ENCODE measurements around the gene OR51A7. TPM values are rescaled to one million over a fixed set of nuclear protein-coding genes. Genes with fewer than 3 reads are reported as not detected.
"Not testable (repeated sequence)": the region's sequence is repeated elsewhere in the genome, so short reads cannot be mapped to it uniquely, and the experiment has no call there.

OR51A7 gene
- not detected in 2 replicates for total RNA-seq

DNA sequence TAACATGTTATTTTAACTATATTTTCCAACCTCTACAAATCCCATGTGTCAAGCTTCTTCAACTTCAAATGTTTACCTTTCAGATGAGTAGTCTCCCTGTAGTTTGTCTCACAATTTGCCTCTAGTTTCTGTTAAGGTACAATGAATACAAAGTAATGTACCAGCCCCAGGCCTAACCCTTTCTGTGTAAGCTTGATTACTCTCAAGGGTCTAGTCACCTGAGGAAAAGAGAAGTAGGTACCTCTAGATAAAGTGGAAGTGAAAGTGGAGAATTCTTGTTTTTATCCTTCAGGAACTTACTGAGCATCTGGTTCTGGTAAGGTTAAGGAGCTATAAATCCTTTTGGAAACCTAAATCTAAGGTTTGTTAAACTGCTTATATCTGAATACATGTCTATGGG, at the start of gene OR51A7:
Gene OR51A7, plus strand, starts transcription at position 300 of the 400 bp plus-strand sequence. CDS start 3,587 bp downstream, outside the sequence.
- intact Hi-C loops (cut with micrococcal nuclease) = no loop called here

DNA sequence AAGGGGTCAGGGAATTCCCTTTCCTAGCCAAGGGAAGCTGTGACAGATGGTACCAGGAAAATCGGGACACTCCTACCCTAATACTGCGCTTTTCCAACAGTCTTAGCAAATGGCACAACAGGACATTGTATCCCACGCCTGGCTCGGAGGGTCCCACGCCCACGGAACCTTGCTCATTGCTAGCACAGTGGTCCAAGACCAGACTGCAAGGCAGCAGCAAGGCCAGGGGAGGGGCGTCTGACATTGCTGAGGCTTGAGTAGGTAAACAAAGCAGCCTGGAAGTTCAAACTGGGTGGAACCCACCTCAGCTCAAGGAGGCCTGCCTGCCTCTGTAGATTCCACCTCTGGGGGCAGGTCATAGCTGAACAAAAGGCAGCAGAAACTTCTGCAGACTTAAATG, 49.3 kb upstream of the OR51A7 start:
- intact Hi-C loops (cut with micrococcal nuclease) = not testable (repeated sequence)

- intact Hi-C loops (cut with micrococcal nuclease) = no loop called here
Observed at GRCh38 chr11:4862447-4863236, 40.9 kb upstream of the OR51A7 start.

DNA sequence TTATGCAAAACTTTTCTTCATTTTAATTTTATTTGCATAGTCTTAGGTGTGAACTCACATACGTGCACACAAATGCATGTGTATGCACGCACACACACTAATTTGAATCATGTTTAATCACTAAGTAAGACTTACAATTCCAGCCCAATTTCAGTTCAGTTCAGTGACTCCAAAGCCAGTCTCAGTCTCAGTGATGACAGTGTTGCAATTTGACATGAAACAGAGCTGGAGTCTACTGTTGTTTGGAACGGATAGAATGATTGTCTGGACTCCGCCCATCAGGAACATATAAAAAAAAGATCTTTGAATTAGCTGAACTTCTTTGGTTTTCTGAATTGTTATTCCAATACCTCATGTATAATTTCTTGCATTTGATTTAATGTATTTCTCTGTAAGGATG, 39.7 kb upstream of the OR51A7 start:
- intact Hi-C loops (cut with micrococcal nuclease) = no loop called here

- intact Hi-C loops (cut with micrococcal nuclease) = no loop called here
Observed at GRCh38 chr11:4865855-4866254, 37.7 kb upstream of the OR51A7 start.

- intact Hi-C loops (cut with micrococcal nuclease) = no loop called here
Observed at GRCh38 chr11:4881188-4881587, 22.4 kb upstream of the OR51A7 start.

- intact Hi-C loops (cut with micrococcal nuclease) = no loop called here
Observed at GRCh38 chr11:4881860-4882500, 21.6 kb upstream of the OR51A7 start, which contains the start of gene OR51T1. OR51T1 (plus strand) TSS chr11:4881900; CDS start chr11:4881900, 0 bp downstream.

DNA sequence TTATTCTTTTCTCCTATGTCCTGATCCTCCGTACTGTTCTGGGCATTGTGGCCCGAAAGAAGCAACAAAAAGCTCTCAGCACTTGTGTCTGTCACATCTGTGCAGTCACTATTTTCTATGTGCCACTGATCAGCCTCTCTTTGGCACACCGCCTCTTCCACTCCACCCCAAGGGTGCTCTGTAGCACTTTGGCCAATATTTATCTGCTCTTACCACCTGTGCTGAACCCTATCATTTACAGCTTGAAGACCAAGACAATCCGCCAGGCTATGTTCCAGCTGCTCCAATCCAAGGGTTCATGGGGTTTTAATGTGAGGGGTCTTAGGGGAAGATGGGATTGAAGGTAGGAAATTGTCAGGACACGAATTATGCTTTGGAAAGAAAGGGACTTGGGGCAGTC, 21.0 kb upstream of the OR51A7 start:
- intact Hi-C loops (cut with micrococcal nuclease) = no loop called here

DNA sequence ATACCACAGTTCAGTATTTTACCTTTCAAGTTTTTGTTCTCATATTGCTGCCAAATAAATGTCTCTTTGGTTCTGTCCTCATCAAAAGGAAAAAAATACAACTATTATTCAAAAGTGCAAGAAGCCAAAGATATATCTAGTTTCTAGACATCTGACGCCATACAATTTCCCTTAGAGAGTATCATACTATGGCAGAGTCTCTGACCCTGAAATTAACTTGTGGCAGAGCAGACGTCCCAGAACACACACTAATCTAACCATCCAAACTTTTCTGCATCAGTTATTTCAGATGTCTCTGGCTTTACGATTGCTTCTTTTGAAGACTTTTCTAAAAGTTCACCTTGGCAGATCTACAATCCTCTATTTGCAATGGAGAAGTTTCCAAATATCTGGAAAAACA, 19.2 kb upstream of the OR51A7 start:
- intact Hi-C loops (cut with micrococcal nuclease) = no loop called here

DNA sequence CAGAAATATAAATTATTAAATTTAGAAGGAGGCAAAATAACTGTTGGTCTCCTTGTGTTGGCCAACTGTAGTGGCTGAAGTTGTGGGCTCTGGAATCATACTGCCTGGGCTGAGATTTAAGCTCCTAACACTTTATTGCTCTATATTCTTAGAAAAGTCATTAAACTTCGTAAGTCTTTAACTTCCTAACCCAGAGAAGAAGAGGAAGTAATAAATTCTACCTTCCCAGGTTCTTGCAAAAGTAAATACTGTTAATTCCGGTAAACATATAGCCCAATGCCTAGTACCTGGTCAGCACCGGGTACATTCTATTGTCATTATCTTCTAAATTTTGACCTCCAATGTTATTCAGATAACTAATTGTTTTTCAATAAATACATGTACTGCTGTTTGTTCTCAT, 17.4 kb upstream of the OR51A7 start:
- intact Hi-C loops (cut with micrococcal nuclease) = no loop called here

DNA sequence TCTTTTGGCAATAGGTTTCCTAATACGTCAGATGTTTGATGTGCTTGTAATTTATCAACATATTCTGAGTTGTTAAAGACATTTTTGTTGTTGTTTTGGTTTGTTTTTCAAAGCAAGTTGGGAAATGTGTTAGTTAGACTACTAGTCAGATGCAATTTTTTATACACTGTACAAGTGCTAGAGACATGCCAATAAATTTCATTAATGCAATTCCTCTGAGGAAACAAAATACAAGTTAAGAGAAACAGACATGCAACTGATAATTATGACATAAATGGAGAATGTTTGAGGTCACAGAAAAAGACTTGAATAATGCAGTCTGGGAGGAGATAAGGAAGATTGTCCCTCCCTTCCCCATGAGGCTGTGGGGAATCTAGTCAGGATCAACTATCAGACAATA, 16.0 kb upstream of the OR51A7 start:
- intact Hi-C loops (cut with micrococcal nuclease) = no loop called here

- intact Hi-C loops (cut with micrococcal nuclease) = no loop called here
Observed at GRCh38 chr11:4890279-4890678, 13.3 kb upstream of the OR51A7 start.

GRCh38 chr11:4891996-4892640, 11.5 kb upstream of the OR51A7 start:
- intact Hi-C loops (cut with micrococcal nuclease) = no loop called here

GRCh38 chr11:4916581-4916980, 13.0 kb downstream of the OR51A7 start:
- intact Hi-C loops (cut with micrococcal nuclease) = no loop called here

GRCh38 chr11:4919250-4919649, 15.7 kb downstream of the OR51A7 start, which contains the start of gene OR51G2:
OR51G2 (minus strand) TSS chr11:4919350; CDS start chr11:4915663, 3,687 bp downstream.
- intact Hi-C loops (cut with micrococcal nuclease) = no loop called here

- intact Hi-C loops (cut with micrococcal nuclease) = no loop called here
Observed at GRCh38 chr11:4921796-4922195, 18.2 kb downstream of the OR51A7 start.

DNA sequence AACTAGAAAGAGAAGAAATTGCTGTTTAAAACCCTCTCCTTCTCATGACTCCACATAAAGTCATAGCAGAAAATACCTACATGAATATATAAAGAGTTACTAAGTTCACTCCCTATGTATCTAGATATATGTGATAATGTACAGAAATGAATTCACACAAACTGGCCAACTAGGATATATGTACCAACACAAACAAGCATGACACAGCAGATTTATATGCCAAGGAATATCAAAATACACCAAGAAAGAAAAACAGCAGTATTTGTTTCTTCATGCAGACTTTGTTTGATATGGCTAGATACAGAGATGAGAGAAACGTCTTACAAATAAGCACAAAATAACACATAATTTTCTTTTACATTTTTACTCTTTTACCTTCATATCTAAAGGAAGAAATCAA, 18.7 kb downstream of the OR51A7 start:
- intact Hi-C loops (cut with micrococcal nuclease) = no loop called here

GRCh38 chr11:4924239-4924638, 20.7 kb downstream of the OR51A7 start, which contains the start of gene OR51G1:
OR51G1 (minus strand) TSS chr11:4924339; CDS start chr11:4924339, 0 bp downstream.
- intact Hi-C loops (cut with micrococcal nuclease) = no loop called here

- intact Hi-C loops (cut with micrococcal nuclease) = no loop called here
Observed at GRCh38 chr11:4926608-4927007, 23.0 kb downstream of the OR51A7 start.

DNA sequence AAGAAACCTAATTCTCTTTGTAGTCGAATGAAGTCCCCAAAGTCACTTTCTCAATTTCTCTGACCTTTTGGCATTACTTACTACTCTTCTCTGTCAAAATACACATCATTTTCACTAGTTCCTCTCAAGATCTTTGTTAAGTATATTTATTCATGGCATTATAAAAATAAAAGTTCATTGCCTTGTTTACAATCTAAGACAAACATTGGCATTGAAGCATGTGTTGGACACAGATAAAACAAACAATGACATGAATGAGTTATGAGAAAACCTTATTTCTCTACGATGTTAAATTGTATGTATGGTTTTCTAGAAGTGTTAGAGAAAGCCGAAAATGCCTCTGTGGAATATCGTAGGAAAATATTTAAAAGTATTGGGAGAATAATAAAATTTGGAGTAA, 29.2 kb downstream of the OR51A7 start:
- intact Hi-C loops (cut with micrococcal nuclease) = no loop called here

GRCh38 chr11:4936745-4937144, 33.2 kb downstream of the OR51A7 start:
- intact Hi-C loops (cut with micrococcal nuclease) = no loop called here

DNA sequence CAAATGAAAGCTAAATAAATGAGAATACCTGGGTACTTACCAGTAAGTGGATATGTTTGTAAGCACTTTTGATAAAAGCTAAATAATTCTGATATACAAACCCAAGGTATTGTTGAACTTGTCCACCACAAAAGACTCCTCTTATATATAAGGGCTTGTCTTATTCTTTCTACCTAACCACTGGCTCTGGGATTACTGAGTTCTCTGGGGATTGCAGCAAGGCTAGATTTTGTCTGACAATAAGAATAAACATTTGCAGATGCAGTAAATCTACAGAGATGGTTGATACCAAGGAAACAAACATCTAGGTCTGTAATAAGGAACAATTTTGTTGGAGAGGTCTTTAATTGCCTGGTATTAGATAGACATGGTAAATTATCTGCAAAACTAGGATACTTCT, 43.9 kb downstream of the OR51A7 start, which contains the start of gene OR51A4:
Gene OR51A4, minus strand, starts transcription at position 101 of the 400 bp plus-strand sequence. CDS start 505 bp downstream, outside the sequence.
- intact Hi-C loops (cut with micrococcal nuclease) = no loop called here
